Effector memory CD8-positive, alpha-beta T cell (primary cell): ENCODE results near the gene FAIM2.

Source experiments
- ATAC-seq: fragments of 150-1000 bp; cut with Tn5 transposase; replicated peaks from 2 replicates; pipeline ENCODE4 v1.10.0; 2021; ENCODE audit warnings: mild to moderate bottlenecking, moderate library complexity
- DNase-seq, 3 experiments: peaks; one replicate each; pipeline ENCODE4 v3.0.0; 2021
- H3K27ac Mint-ChIP-seq, 2 donors: one replicate each; pipeline ENCODE4 v1.8.0; 2022; ENCODE audit warnings: mild to moderate bottlenecking in 2 of 2, mixed read lengths in 2 of 2, moderate library complexity in 2 of 2
- H3K27me3 Mint-ChIP-seq, 2 donors: one replicate each; pipeline ENCODE4 v1.8.0; 2022; ENCODE audit warnings: mixed read lengths in 2 of 2
- H3K36me3 Mint-ChIP-seq: one replicate; pipeline ENCODE4 v1.8.0; 2022; ENCODE audit warnings: mild to moderate bottlenecking, moderate library complexity, mixed read lengths; ENCODE audit not compliant: insufficient read depth
- H3K4me1 Mint-ChIP-seq, 2 donors: one replicate each; pipeline ENCODE4 v1.8.0; 2022; ENCODE audit warnings: low read depth in 2 of 2, mixed read lengths in 2 of 2
- H3K4me3 Mint-ChIP-seq, 2 donors: one replicate each; pipeline ENCODE4 v1.8.0; 2022; ENCODE audit warnings: mild to moderate bottlenecking in 2 of 2, mixed read lengths in 2 of 2, moderate library complexity in 2 of 2
- H3K9me3 Mint-ChIP-seq, 2 donors: one replicate each; pipeline ENCODE4 v1.8.0; 2022; ENCODE audit warnings: mixed read lengths in 2 of 2

The FAIM2 gene

GRCh38 chr12:49932023-49932422, 28.3 kb upstream of the FAIM2 start:
- no peaks in the 10 kb centered on the region for H3K36me3 Mint-ChIP-seq
- no peak overlapping the region for H3K4me3 Mint-ChIP-seq
- peaks cover 11 to 31% of the 10 kb centered on the region in 2 donors for H3K27me3 Mint-ChIP-seq
- DNase-seq (no peak), ATAC-seq (no peak)
- H3K27ac Mint-ChIP-seq, result no peak overlapping the region
- H3K9me3 Mint-ChIP-seq, result no peaks in the 10 kb centered on the region
- H3K4me1 Mint-ChIP-seq, result no peaks in the 10 kb centered on the region

GRCh38 chr12:49930515-49931288, 27.0 kb upstream of the FAIM2 start:
- H3K4me3 Mint-ChIP-seq, result no peak overlapping the region
- no peaks in the 10 kb centered on the region for H3K4me1 Mint-ChIP-seq
- no peak overlapping the region for H3K27ac Mint-ChIP-seq
- DNase-seq, result no peak
- ATAC-seq, result no peak
- H3K36me3 Mint-ChIP-seq, result no peaks in the 10 kb centered on the region
- H3K9me3 Mint-ChIP-seq, result no peaks in the 10 kb centered on the region
- H3K27me3 Mint-ChIP-seq, result peaks cover 8 to 31% of the 10 kb centered on the region in 2 donors

GRCh38 chr12:49929581-49929980, 25.9 kb upstream of the FAIM2 start:
- DNase-seq, result no peak
- Mint-ChIP-seq H3K4me1 (no peaks in the 10 kb centered on the region), H3K9me3 (no peaks in the 10 kb centered on the region), H3K27ac (no peak overlapping the region), H3K36me3 (no peaks in the 10 kb centered on the region), H3K4me3 (no peak overlapping the region), H3K27me3 (peaks cover 5 to 20% of the 10 kb centered on the region in 2 donors)
- ATAC-seq, result no peak

GRCh38 chr12:49928471-49928870, 24.8 kb upstream of the FAIM2 start:
- Mint-ChIP-seq H3K4me3 (no peak overlapping the region), H3K36me3 (no peaks in the 10 kb centered on the region), H3K4me1 (no peaks in the 10 kb centered on the region), H3K27me3 (peaks cover 5 to 20% of the 10 kb centered on the region in 2 donors), H3K9me3 (no peaks in the 10 kb centered on the region), H3K27ac (no peak overlapping the region)
- DNase-seq (no peak), ATAC-seq (no peak)

- Mint-ChIP-seq H3K9me3 (no peaks in the 10 kb centered on the region), H3K27ac (no peak overlapping the region), H3K27me3 (peaks cover 5 to 34% of the 10 kb centered on the region in 2 donors), H3K4me3 (no peak overlapping the region), H3K36me3 (no peaks in the 10 kb centered on the region), H3K4me1 (no peaks in the 10 kb centered on the region)
- ATAC-seq, result no peak
- no peak for DNase-seq
Observed at GRCh38 chr12:49925433-49926204, 21.9 kb upstream of the FAIM2 start.

- no peaks in the 10 kb centered on the region for H3K9me3 Mint-ChIP-seq
- DNase-seq (no peak), ATAC-seq (no peak)
- peaks cover 3 to 32% of the 10 kb centered on the region in 2 donors for H3K27me3 Mint-ChIP-seq
- no peaks in the 10 kb centered on the region for H3K4me1 Mint-ChIP-seq
- no peaks in the 10 kb centered on the region for H3K36me3 Mint-ChIP-seq
- H3K27ac Mint-ChIP-seq, result no peak overlapping the region
- no peak overlapping the region for H3K4me3 Mint-ChIP-seq
Observed at GRCh38 chr12:49924628-49925246, 21.0 kb upstream of the FAIM2 start.

- no peaks in the 10 kb centered on the region for H3K9me3 Mint-ChIP-seq
- ATAC-seq (no peak), DNase-seq (no peak)
- H3K27ac Mint-ChIP-seq, result no peak overlapping the region
- no peaks in the 10 kb centered on the region for H3K4me1 Mint-ChIP-seq
- H3K36me3 Mint-ChIP-seq, result no peaks in the 10 kb centered on the region
- H3K27me3 Mint-ChIP-seq, result peaks cover 9 to 32% of the 10 kb centered on the region in 2 donors
- no peak overlapping the region for H3K4me3 Mint-ChIP-seq
Observed at GRCh38 chr12:49923880-49924556, 20.3 kb upstream of the FAIM2 start.

GRCh38 chr12:49923035-49923644, 19.4 kb upstream of the FAIM2 start:
- Mint-ChIP-seq H3K9me3 (no peaks in the 10 kb centered on the region), H3K27me3 (peaks cover 14 to 37% of the 10 kb centered on the region in 2 donors), H3K4me3 (no peak overlapping the region), H3K36me3 (no peaks in the 10 kb centered on the region), H3K4me1 (no peaks in the 10 kb centered on the region), H3K27ac (no peak overlapping the region)
- DNase-seq (no peak), ATAC-seq (no peak)

- Mint-ChIP-seq H3K27ac (no peak overlapping the region), H3K27me3 (peaks cover 14 to 43% of the 10 kb centered on the region in 2 donors), H3K36me3 (no peaks in the 10 kb centered on the region), H3K4me1 (no peaks in the 10 kb centered on the region), H3K4me3 (no peak overlapping the region), H3K9me3 (no peaks in the 10 kb centered on the region)
- ATAC-seq (no peak), DNase-seq (no peak)
Observed at GRCh38 chr12:49922349-49923034, 18.8 kb upstream of the FAIM2 start.

- no peak for ATAC-seq
- Mint-ChIP-seq H3K27ac (no peak overlapping the region), H3K9me3 (no peaks in the 10 kb centered on the region), H3K36me3 (no peaks in the 10 kb centered on the region), H3K27me3 (peaks cover 17 to 49% of the 10 kb centered on the region in 2 donors), H3K4me1 (no peaks in the 10 kb centered on the region), H3K4me3 (no peak overlapping the region)
- no peak for DNase-seq
Observed at GRCh38 chr12:49921936-49922335, 18.2 kb upstream of the FAIM2 start.

- H3K27me3 Mint-ChIP-seq, result peaks cover 20 to 53% of the 10 kb centered on the region in 2 donors
- H3K36me3 Mint-ChIP-seq, result no peaks in the 10 kb centered on the region
- H3K4me1 Mint-ChIP-seq, result no peaks in the 10 kb centered on the region
- H3K4me3 Mint-ChIP-seq, result no peak overlapping the region
- H3K27ac Mint-ChIP-seq, result no peak overlapping the region
- ATAC-seq (no peak), DNase-seq (no peak)
- H3K9me3 Mint-ChIP-seq, result no peaks in the 10 kb centered on the region
Observed at GRCh38 chr12:49921299-49921698, 17.6 kb upstream of the FAIM2 start.

GRCh38 chr12:49920915-49921286, 17.2 kb upstream of the FAIM2 start:
- H3K4me1 Mint-ChIP-seq, result no peaks in the 10 kb centered on the region
- DNase-seq, result no peak
- no peak for ATAC-seq
- no peak overlapping the region for H3K27ac Mint-ChIP-seq
- H3K36me3 Mint-ChIP-seq, result no peaks in the 10 kb centered on the region
- no peaks in the 10 kb centered on the region for H3K9me3 Mint-ChIP-seq
- H3K4me3 Mint-ChIP-seq, result no peak overlapping the region
- H3K27me3 Mint-ChIP-seq, result peaks cover 20 to 53% of the 10 kb centered on the region in 2 donors
